ENCODE data around the gene ZMYND11.
A peak's percentile ranks its signal among the peaks of the same experiment; 100 is the strongest.
"Not testable (repeated sequence)": the region's sequence is repeated elsewhere in the genome, so short reads cannot be mapped to it uniquely, and the experiment has no call there.

Gene ZMYND11

DNA sequence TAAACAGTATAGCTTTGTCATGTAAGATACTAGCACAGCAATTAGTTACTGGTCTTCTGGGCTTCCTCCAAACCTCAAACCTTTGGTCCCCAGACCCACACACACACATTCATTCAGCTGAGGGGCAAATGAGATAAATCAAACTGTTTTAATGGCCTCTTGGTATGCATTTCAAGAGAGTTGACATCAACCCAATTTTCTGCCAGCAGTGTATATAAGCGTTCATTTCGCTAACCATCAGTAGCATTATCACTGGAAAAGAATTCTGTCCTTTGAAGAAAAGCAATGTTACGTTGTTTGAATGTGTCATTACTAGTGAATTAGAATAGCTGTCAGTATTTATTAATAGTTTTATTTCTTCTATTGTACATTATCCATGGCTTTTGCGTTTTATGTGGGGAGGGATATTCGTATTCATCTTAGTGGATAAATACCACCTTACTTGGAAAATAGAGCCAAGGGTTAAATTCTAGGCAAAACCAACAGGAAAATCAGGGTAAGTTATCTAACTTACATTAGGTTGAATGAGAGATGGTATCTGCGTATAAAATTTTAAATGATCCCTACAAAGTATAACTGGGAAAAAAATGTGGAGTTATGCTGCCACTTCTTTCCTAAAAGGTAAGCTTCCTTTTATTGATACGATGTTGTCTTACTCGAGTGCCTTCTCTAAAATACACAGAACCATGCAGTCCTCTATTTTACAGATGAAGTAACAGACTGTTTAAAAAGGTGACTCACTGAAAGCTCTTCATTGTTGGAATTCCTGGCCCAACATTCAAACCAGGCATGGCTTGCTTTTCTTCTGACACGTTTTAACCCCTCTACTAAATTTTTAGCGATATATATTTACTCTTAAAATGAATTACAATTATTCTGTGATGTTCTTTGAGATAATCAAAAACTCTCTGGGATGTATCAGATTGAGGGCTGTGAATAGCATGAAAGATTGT lies 2.0 kb upstream of the ZMYND11 start:
- DNase-seq (ENCODE audit: insufficient read length, low spot score), result no peak

DNA sequence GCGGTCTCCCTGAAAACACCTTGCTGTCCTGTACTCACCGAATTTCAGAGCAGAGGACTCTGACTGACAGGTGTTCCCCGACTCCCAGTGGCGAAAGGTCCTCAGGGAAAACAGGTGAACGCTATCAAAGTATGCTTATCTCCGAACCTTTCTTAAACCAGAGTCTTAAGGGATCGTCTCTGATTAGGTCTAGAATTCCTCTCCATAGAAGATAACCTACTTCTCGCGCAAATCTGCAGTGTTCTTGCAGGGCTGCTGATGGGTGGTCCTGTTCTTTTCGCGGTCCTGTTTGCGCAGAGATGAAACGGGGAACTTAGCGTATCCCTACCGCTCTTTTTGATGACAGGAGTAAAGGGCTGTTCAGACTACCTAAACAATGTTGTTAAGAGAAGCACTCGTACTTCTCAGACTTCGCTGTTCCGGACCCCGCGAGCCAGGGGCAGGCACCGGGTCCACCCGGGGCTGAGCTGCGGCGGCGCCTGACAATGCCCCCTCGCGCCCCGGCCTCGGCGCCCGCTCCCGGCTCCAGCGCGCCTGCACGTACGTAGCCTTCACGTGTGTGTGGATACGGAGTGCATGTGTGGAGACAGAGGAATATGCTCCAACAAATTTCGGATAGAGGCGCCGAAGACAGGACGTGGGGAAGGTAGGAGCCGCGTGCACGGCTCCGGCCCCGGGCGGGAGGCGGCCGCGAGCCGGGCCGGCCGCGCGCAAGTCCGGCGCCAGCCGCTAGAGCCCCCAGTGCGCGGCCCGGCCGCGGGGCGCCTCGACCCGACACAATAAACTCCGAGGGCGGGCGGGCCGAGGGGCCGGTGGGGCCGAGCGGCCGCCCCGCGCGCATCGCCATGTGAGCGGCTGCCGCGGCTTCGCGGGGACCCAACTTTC lies 766 bp upstream of the ZMYND11 start:
- DNase-seq (ENCODE audit: insufficient read length, low spot score), result peak; percentile 57
- FAIRE-seq, result peak; percentile 52

More for the DNA sequence above, 2.0 kb upstream of the ZMYND11 start:
- no peak for FAIRE-seq

DNA sequence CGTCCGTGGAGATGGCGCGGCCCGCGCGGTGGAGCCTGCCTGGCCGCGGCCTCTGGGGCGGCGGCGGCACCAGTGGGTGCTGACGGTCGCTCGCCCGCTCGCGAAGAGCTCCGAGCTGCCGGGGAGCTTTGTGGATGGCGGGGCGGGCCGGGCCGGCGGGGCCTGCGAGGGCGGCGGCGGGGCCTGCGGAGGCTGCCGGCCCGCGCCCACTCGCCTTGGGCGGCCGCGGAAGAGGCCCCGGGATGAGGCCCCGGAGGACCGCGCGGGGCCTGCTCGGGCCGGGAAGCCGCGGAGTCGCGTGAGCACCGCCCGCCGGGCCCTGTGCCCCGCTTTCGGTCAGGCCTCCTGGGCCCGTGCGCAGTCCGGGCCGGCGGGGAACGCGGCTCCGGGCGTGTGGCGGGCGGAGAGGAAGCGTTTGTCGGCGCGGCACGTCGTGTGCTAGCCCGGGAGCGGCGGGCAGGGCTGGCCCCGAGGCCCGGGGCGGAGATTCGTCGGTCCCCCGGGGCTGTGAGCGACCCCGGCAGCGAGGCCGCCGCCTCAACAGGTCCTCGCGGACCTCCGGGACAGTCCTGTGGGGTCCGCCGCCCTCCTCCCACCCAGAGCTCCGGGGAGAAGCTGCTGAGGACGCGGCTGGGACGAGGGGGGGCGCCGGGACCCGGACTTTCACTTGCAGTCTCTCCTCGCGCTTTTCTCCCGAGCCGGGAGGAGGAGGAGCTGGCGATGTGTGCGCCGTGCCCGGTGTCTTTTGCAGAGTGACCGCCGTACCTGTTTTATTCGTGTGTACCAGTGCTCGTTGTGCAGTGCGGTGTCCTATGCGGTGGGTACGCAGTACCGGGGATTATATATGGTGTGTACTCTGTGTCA lies 578 bp downstream of the ZMYND11 start:
- FAIRE-seq (no peak), DNase-seq (ENCODE audit: insufficient read length, low spot score) (peak; percentile 51)

DNA sequence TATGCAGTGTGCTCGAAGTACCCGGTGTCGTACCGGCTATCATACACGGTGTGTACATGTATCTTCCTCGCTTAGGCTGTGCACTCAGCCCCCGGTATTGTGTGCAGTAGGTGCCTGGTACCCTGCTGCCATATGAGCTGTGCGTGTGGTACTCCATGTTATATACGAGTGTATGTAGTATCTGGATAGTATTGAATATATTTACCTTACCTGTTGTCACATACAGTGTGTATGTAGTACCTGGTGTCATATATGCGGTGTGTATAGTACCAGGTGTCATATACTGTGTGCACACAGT lies 1.2 kb downstream of the ZMYND11 start:
- FAIRE-seq (no peak), DNase-seq (ENCODE audit: insufficient read length, low spot score) (no peak)

DNA sequence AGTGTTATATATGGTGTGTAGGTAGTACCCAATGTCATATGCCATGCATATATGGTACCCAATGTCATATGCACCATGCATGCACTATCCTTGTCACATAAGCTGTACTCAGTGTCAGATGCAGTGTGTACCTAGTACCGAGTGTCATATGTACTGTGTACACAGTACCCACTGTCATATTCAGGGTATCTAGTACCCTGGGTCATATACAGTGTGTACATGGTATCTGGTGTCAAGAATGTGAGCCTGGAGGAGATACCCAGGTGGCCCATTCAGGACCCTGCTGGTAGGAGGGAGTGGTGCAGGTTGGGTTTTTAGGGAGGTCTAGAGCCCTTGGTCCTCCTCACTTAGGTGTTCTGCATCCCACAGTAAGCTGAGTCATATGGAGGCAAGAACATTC lies 1.8 kb downstream of the ZMYND11 start:
- FAIRE-seq, result peak; percentile 80
- peak; percentile 19 for DNase-seq (ENCODE audit: insufficient read length, low spot score)

DNA sequence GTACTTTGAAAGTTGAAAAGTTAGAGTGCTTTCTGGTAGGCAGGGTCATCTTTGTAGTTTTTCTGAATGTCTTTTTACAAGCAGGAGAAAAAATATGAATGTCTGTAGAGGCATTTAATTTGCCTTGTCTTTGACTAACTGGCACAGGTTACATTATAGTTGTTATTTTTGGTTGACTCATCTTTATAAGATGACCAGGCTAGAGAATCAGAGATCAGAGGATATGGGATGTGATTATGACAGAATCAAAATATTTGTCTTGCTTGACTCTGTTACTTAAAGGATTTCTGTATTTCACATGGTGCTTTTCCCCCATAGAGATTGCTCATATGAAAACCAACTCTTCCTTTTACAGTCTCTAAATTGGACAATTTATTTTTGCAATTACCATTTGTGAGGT lies 2.4 kb downstream of the ZMYND11 start:
- no peak for DNase-seq (ENCODE audit: insufficient read length, low spot score)
- no peak for FAIRE-seq

DNA sequence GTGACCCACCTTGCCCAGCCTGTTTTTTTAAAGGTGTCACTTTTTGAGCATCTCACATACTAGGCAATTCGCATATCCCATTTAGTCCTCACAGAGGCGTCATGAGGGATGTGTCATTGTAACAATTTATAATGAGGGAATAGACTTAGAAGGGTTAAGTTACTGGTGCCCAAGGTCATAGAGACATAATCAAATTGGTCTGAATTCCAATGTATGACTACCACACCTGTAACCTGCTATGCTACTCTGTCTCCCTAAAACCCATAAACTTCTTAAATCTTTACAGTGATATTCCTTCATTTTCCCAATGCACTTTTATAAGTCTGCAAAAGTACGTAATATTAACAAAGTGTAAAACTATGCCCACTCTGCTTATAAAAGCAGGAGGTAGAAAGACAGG lies 7.1 kb downstream of the ZMYND11 start:
- FAIRE-seq, result no peak
- no peak for DNase-seq (ENCODE audit: insufficient read length, low spot score)

DNA sequence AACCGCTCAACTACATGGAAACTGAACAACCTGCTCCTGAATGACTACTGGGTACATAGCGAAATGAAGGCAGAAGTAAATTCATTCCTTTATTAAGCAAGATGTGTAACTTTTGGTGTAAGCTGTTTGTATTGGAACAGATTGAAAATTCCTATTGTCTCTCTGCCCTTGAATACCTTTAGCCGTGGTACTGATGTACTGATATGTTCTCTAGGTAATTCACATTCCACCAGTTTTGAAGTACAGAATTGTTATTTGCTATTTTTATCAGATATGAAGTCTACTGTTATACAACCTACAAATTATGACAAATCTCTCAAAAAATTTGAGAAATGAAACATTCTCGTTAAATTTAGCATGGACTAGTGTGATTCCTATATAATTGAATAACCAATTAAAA lies 17.7 kb downstream of the ZMYND11 start:
- DNase-seq (ENCODE audit: insufficient read length, low spot score) (no peak), FAIRE-seq (no peak)

DNA sequence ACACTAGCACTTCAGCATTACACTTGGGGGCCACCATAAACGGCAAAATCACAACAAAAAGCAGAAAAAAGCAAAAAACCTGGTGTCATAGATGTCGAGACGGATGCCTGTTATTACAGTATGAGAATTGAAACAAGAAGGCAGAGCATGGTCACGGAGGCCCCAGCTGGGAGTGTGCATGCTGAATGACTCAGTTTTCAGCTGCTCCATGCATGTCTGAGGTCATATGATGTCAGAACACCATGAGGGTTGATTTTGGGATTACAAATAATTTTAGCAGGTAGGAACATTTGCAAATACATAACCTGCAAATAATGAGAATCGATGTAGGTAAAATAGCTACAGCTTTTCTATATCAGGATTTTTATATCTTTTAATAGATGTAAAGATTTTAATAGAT lies 19.1 kb downstream of the ZMYND11 start:
- DNase-seq (ENCODE audit: insufficient read length, low spot score), result no peak
- no peak for FAIRE-seq

DNA sequence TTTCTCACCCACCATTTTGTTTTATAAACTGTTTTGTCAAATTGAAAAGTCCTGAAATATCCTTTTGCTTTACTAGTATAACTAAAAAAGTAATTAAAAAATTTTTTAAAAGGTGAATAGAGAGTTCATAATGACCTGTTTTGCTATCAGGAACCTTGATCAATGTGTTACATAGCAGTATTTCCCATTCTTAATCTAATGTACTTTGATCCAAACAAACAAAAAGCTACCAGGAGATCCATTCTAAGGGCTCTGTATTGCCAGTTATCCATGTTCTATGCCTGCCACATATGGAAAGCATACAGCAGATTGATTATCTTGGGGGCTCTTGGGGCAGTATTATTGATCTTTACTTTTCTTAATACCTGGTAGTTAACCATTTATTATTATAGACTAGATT lies 32.1 kb downstream of the ZMYND11 start:
- no peak for DNase-seq (ENCODE audit: insufficient read length, low spot score)
- no peak for FAIRE-seq

DNA sequence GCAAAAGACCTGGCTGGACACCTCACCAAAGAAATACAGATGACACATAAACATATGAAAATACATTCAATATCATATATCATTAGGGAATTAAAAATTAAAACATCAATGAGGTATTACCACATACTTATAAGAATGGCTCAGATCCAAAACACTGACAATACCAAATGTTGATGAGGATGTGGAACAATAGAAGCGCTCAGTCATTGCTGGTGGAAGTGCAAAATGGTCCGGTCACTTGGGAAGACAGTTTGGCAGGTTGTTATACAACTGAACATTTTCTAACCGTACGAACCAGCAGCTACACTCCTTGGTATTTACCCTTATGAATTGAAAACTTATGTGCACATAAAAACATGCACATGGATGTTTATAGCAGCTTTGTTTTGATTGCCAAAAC lies 38.5 kb downstream of the ZMYND11 start:
- FAIRE-seq (no peak), DNase-seq (ENCODE audit: insufficient read length, low spot score) (no peak)

DNA sequence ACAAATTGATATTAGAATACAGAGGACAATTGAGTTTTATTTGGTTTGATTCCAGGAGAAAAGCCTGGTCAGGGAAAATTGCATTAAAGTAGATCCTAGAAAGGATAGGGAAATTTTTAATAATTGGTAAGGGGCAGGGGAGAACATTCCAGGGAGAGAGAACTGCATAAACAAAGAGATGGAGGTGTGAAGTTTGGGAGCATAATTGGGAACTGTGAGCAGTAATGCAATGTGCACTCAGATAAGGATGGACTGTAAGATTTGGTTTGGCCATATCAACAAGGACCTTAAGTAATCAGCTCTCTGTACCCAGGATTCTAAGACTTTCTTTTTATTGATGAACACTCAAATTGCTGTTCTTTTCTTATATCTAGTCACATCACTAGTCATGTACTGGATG lies 41.4 kb downstream of the ZMYND11 start:
- FAIRE-seq (no peak), DNase-seq (ENCODE audit: insufficient read length, low spot score) (no peak)

DNA sequence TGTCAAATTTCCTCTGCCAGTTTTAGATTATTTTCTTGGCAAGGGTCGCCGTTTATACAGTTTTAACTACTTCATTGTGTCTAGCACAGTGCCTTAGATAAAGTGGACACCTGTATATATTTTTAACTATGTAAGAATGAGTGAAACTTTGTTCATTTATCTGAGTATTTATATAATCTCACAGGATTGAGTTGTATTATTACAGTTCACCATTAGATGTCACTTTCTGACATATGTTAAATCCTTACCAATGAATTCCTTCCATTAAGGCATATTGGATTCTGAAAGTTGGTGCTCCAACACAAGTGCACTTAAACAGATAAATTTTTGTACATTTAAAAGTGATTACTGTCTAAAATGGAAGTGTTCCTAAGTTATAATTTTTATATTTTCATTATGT lies 43.0 kb downstream of the ZMYND11 start:
- DNase-seq (ENCODE audit: insufficient read length, low spot score) (no peak), FAIRE-seq (no peak)

DNA sequence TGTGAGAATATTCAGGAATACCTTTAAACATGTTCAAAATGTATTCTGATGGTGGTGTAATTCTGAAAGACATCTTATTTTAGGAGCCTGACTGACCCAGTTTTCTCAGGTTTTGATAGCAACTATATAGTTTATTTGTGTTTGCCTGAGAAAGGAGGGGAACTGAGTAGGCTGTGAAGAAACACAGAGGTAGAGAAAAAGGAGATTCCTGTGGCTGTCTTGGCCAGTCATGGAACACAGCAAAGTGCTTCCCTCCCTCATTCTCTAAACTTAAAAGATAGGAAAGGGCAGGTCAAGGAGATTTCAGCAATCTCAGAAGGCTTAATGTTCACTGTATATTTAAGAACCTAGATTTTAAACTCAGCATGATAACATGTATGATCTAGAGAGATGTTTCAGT lies 43.5 kb downstream of the ZMYND11 start:
- FAIRE-seq (no peak), DNase-seq (ENCODE audit: insufficient read length, low spot score) (no peak)

DNA sequence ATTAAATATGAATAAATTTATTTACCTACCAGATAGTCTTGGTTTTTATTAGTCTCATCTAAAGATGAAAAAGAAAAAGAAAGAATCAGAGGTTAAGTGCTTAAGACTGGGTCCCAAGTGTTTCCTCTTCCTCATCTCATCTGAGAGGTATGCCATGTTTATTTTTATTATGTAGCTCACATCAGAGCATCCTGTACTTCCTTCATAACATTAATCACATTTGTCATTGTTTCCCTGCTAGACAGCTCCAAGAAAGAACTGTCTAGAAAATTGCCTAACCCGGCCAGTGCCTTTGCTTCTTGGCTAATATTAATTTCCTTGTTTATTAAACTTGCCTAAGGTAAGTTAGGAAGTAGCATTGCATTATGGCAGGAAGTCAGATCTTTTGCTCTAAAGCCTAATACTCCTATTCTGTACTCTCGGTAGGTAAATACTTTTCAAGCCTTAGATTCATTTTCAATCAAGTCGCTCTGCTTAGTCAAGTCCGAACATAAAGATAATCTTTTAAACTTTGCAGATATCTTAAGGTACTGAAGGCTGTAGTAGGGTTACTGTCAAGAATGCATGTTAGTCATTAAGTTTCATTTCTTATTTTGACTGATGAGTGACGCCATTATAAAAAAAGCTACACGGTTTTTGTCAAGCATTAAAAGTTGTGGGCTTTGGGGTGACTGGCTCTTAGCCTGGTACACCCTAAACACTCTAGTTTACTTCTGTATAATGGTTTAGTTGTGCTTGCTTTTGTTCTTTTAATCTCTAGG lies 47.4 kb downstream of the ZMYND11 start:
- DNase-seq (ENCODE audit: insufficient read length, low spot score), result no peak
- peak; percentile 76 for FAIRE-seq

DNA sequence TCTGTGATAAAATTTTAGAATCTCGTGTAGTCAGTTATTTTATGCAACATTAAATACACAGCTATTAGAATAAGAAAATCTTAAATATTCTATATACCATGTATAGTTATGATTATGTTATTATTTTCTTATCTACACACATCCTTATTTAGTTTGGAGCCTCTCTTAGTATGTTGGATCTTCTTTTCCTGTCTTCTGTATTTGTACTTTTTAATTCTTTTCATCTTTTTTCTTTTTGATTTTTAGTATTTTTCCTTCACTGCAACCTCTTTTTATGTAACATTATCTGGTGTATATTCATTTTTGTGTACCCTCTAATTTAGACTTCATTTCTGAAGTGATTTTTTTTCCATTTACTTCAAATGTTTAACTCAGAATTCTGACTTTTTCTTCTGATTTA lies 48.9 kb downstream of the ZMYND11 start:
- FAIRE-seq (no peak), DNase-seq (ENCODE audit: insufficient read length, low spot score) (no peak)

DNA sequence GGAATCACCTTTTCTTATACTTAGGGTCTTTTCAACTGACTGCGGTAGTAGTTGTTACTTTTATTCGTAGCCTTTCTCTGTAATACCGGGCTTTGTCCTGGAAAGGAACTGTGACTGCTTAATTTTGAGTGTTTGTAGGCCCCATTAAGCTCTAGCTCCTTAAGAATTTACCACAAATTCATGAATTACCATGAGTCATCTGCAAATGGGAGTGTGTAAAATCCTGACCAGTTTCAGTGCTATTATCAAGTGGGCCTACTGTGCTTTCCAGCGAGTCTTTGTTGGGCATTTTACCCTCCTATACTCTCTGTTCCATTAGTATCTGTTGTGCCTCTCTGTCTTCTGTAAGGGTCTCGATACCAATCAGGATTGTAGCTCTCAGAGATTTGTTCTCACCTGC lies 49.7 kb downstream of the ZMYND11 start:
- no peak for DNase-seq (ENCODE audit: insufficient read length, low spot score)
- no peak for FAIRE-seq

DNA sequence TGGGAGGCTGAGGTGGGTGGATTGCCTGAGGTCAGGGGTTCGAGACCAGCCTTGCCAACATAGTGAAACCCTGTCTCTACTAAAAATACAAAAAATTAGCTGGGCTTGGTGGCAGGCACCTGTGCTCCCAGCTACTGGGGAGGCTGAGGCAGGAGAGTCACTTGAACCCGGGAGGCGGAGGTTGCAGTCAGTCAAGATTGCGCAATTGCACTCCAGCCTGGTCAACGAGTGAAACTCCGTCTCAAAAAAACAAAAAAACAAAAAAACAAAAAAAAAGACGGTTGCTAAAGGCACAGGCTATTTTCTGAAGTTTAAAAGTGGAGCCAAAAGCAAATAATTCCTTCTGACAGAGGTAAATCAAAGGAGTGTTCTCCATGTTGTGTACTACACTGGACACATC lies 50.3 kb downstream of the ZMYND11 start:
- FAIRE-seq; DNase-seq (ENCODE audit: insufficient read length, low spot score): not testable (repeated sequence)

DNA sequence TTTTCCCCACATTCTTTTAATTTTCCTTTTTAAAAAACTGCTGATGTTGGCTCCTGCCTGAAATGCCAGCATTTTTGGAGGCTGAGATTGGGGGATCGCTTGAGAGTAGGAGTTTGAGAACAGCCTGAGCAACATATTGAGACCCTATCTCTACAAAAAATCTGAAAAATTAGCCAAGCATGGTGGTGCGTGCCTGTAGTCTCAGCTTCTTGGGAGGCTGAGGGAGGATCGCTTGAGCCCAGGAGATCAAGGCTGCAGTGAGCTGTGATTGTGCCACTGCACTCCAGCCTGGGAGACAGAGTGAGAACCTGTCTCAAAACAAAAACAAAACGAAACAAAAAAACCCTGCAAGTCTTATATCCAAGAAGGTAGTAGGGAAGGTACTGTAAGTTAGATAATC lies 51.7 kb downstream of the ZMYND11 start:
- no peak for DNase-seq (ENCODE audit: insufficient read length, low spot score)
- no peak for FAIRE-seq

DNA sequence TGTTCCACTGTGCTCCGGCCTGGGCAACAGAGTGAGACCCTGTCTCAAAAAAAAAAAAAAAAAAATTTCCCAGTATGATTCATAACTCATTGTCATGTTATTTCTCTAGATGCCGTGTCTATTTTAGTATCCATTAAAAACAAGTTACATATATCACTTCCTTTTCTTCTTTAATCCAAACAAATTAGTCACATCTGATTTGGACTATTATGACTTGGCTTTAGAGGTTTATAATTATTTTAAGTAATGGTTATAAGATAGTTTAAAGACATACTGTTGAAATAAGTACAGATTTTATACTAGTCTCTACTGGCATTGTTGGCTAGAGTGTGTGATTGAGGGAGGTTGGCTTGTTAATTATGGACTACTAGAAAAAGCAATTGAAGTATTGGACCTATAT lies 53.3 kb downstream of the ZMYND11 start:
- FAIRE-seq, result no peak

More for the DNA sequence above, 53.3 kb downstream of the ZMYND11 start:
- no peak for DNase-seq (ENCODE audit: insufficient read length, low spot score)
